Heart left ventricle (tissue), 13 donors: Measurements from ENCODE around the gene SORCS1.

Source experiments
- POLR2A ChIP-seq, 2 donors: fragments of 450-650 bp; IDR thresholded peaks; one replicate each; pipeline ENCODE4 v1.6.1; 2017; ENCODE audit warnings: antibody characterized with exemption in 2 of 2, mild to moderate bottlenecking in 2 of 2, moderate library complexity in 2 of 2
- TF ChIP-seq, protein P1 (sequence below), 12 donors: fragments of 200-600 bp; sonication (generic) in 4 of 12; IDR thresholded peaks; one replicate each; pipeline versions ENCODE4 v1.5.0 to v1.8.0; 2018 to 2022; ENCODE audit warnings: antibody characterized with exemption in 12 of 12, mild to moderate bottlenecking in 5 of 12
- donor health status: ischemic (EF 13 %, LVEDD 7.1; RV severe dilation, severe dysfunction).
- donor health status: DM: no; HTN: yes; CAD: no.
- donor health status: DM: no; HTN: no; CAD: no.
- donor health status: ischemic (EF 25% LVEDD 6.9; RV normal size, moderate dysfunction).
- donor health status: ischemic (EF 25% LVEDD 5.7; RV mildly dilated, moderate dysfunction).
- donor health status: ischemic (EF 35%, LVEDD 5.7; RV mildly dilated, moderate dysfunction).
- donor health status: nonischemic (EF 11% LVEDD 7.7; RV severe dilation, severe dysfunction).
- donor health status: DM: yes; HTN: yes; CAD: no.
- donor health status: PGD.
- donor health status: ischemic (EF 29% LVEDD 5.4; RV normal size, mild dysfunction).
- donor health status: nonischemic (EF 23%, LVEDD 6.1; RV moderate dilation, normal function).

DNA sequence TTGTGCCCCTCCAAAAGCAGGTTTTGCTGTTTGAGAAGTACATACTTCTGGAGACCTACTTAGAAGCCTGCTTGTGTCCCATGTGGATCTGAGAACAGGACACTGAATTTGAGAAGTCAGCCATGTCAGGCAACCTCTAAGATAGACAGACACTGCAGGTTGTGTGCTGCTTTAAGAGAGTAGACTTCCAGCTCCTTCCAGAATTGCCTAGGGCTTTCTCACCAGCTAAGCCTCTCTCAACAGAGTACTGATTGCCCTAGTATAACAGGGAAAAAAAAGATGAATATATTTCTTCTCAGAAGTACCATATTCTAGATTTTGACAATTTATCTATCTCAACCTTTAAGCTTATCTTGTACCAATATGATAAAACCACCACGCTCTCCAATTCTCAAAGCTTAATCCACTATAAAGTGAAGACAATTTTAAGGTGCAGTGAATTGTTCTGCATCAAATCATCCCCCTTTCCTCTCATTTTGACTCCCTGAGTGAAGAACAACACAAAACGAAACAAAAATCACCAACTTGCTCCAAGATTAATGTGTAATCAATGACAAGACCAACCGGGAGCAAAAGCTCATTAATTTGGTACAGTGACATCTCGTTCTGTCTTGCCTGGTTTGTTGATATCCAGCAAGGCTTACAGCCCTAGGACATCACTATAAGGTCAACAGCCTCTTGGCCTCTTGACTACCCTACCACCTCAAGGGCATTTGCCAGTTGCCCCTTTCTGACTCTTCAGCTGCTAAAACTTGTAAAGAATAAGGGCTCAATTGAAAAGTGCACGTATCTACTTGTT, 214.6 kb downstream of the SORCS1 start:
- TF ChIP-seq, protein P1, sequence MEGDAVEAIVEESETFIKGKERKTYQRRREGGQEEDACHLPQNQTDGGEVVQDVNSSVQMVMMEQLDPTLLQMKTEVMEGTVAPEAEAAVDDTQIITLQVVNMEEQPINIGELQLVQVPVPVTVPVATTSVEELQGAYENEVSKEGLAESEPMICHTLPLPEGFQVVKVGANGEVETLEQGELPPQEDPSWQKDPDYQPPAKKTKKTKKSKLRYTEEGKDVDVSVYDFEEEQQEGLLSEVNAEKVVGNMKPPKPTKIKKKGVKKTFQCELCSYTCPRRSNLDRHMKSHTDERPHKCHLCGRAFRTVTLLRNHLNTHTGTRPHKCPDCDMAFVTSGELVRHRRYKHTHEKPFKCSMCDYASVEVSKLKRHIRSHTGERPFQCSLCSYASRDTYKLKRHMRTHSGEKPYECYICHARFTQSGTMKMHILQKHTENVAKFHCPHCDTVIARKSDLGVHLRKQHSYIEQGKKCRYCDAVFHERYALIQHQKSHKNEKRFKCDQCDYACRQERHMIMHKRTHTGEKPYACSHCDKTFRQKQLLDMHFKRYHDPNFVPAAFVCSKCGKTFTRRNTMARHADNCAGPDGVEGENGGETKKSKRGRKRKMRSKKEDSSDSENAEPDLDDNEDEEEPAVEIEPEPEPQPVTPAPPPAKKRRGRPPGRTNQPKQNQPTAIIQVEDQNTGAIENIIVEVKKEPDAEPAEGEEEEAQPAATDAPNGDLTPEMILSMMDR (IDR thresholded peaks at IDR 0.05), result no peak
- no peak for TF ChIP-seq POLR2A (IDR thresholded peaks at IDR 0.05)
